Measurements from ENCODE around the gene KLHDC4.

KLHDC4 gene

DNA sequence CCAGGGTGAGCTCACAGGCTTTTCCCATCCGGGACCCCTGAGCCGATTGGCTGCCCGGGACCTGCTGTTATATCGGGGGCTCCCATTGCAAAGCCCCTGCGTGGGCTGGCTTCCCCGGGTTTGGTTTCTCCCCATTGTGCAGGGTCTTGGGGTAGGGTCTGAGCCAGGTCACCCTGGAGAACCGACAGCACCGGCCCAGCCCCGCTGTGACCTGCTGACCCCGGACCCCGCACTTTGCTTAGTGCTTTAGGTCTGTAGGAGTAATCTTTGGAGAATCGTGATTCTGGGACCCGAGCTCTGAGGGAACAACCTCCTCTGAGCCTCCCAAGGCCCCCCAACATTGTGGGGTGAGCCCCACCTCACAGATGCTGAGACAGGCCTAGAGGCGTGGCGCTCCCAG, 100.6 kb downstream of the KLHDC4 start:
- Histone ChIP-seq H3K36me3 (ENCODE audit: control insufficient read depth, insufficient read depth, low read length) (no peaks in the 10 kb centered on the region), H3K9ac (ENCODE audit: low read length) (no peak overlapping the region), H3K4me1 (ENCODE audit: control insufficient read depth, insufficient read depth, low read length) (no peaks in the 10 kb centered on the region), H3K4me3 (ENCODE audit: low read length) (no peak overlapping the region), H3K27me3 (ENCODE audit: control insufficient read depth, insufficient read depth, low read length) (peaks cover 4% of the 10 kb centered on the region), H3K9me3 (ENCODE audit: control insufficient read depth, low read length) (no peaks in the 10 kb centered on the region)

DNA sequence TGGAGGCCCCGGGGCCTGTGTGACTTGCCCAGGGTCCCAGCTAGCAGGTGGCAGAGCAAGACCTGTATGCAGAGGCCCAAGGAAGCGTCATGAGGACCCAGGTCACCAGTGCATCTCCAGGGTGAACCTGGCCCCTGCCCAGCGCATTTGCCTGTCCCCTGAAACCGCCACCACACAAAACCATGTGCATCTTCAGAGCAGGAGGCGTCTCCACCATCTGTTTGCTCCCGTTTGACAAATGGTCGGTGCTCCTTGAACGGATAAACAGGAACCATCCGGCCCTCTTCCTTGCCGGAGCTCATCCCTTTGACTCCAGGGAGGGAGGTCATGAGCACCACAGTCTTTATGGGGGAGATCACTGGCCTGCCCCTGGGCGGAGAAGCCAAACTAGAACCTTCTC, 101.0 kb downstream of the KLHDC4 start:
- Histone ChIP-seq H3K36me3 (ENCODE audit: control insufficient read depth, insufficient read depth, low read length) (no peaks in the 10 kb centered on the region), H3K27me3 (ENCODE audit: control insufficient read depth, insufficient read depth, low read length) (peaks cover 4% of the 10 kb centered on the region), H3K4me3 (ENCODE audit: low read length) (no peak overlapping the region), H3K9ac (ENCODE audit: low read length) (no peak overlapping the region), H3K4me1 (ENCODE audit: control insufficient read depth, insufficient read depth, low read length) (no peaks in the 10 kb centered on the region), H3K9me3 (ENCODE audit: control insufficient read depth, low read length) (no peaks in the 10 kb centered on the region)

GRCh38 chr16:87662254-87663204, 103.3 kb downstream of the KLHDC4 start:
- H3K27me3 ChIP-seq (ENCODE audit: control insufficient read depth, insufficient read depth, low read length) = peaks cover 7% of the 10 kb centered on the region
- no peak overlapping the region for H3K9ac ChIP-seq (ENCODE audit: low read length)
- no peaks in the 10 kb centered on the region for H3K4me1 ChIP-seq (ENCODE audit: control insufficient read depth, insufficient read depth, low read length)

GRCh38 chr16:87661561-87661960, 104.2 kb downstream of the KLHDC4 start:
- H3K4me3 ChIP-seq (ENCODE audit: low read length) = no peak overlapping the region

More at GRCh38 chr16:87662254-87663204, 103.3 kb downstream of the KLHDC4 start:
- Histone ChIP-seq H3K4me3 (ENCODE audit: low read length) (no peak overlapping the region), H3K9me3 (ENCODE audit: control insufficient read depth, low read length) (no peaks in the 10 kb centered on the region), H3K36me3 (ENCODE audit: control insufficient read depth, insufficient read depth, low read length) (no peaks in the 10 kb centered on the region)

GRCh38 chr16:87658564-87659225, 107.1 kb downstream of the KLHDC4 start:
- Histone ChIP-seq H3K9ac (ENCODE audit: low read length) (no peak overlapping the region), H3K4me3 (ENCODE audit: low read length) (no peak overlapping the region), H3K4me1 (ENCODE audit: control insufficient read depth, insufficient read depth, low read length) (no peaks in the 10 kb centered on the region), H3K27me3 (ENCODE audit: control insufficient read depth, insufficient read depth, low read length) (peaks cover 7% of the 10 kb centered on the region), H3K36me3 (ENCODE audit: control insufficient read depth, insufficient read depth, low read length) (no peaks in the 10 kb centered on the region), H3K9me3 (ENCODE audit: control insufficient read depth, low read length) (no peaks in the 10 kb centered on the region)

More at GRCh38 chr16:87661561-87661960, 104.2 kb downstream of the KLHDC4 start:
- Histone ChIP-seq H3K9me3 (ENCODE audit: control insufficient read depth, low read length) (no peaks in the 10 kb centered on the region), H3K4me1 (ENCODE audit: control insufficient read depth, insufficient read depth, low read length) (no peaks in the 10 kb centered on the region), H3K9ac (ENCODE audit: low read length) (no peak overlapping the region), H3K27me3 (ENCODE audit: control insufficient read depth, insufficient read depth, low read length) (peaks cover 7% of the 10 kb centered on the region), H3K36me3 (ENCODE audit: control insufficient read depth, insufficient read depth, low read length) (no peaks in the 10 kb centered on the region)
